GM23338 (cell line): ENCODE measurements around the gene CELF4.

Source experiments
- CREB1 ChIP-seq: fragments of 250-450 bp; sonication (Bioruptor Pico); IDR thresholded peaks from 2 replicates; pipeline ENCODE4 v1.5.0; 2020; ENCODE audit warnings: low read depth, mild to moderate bottlenecking, moderate library complexity
- EZH2 ChIP-seq: fragments of 200-600 bp; sonication (generic); IDR thresholded peaks from one replicate; pipeline ENCODE4 v1.8.0; 2017; ENCODE audit warnings: antibody characterized with exemption, mild to moderate bottlenecking, low read depth; ENCODE audit not compliant: unreplicated experiment
- EZH2phosphoT487 ChIP-seq: fragments of 200-600 bp; sonication (generic); IDR thresholded peaks from one replicate; pipeline ENCODE4 v1.8.1; 2018; ENCODE audit warnings: antibody characterized with exemption; ENCODE audit not compliant: unreplicated experiment
- JUNB ChIP-seq: IDR thresholded peaks from one replicate; pipeline ENCODE4 v1.6.1; 2016; ENCODE audit warnings: antibody characterized with exemption; ENCODE audit not compliant: unreplicated experiment
- POLR2AphosphoS5 ChIP-seq: IDR thresholded peaks from 2 replicates; pipeline ENCODE4 v1.6.1; 2016; ENCODE audit warnings: antibody characterized with exemption, low read depth
- ZNF114 ChIP-seq: fragments of 250-450 bp; sonication (Bioruptor Pico); IDR thresholded peaks from 2 replicates; pipeline ENCODE4 v1.5.0; 2020; ENCODE audit warnings: mild to moderate bottlenecking, moderate library complexity
- TF ChIP-seq, protein P1 (sequence below), 2 experiments: fragments of 200-600 bp in 1 of 2; sonication (generic) in 1 of 2; conservative IDR thresholded peaks; 2 replicates each; pipeline versions ENCODE4 v1.5.1 to v1.6.1; 2016 to 2017; ENCODE audit warnings: antibody characterized with exemption in 2 of 2, low read depth in 2 of 2, mild to moderate bottlenecking in 2 of 2, moderate library complexity in 1 of 2
- TF ChIP-seq, protein P2 (sequence below): IDR thresholded peaks from one replicate; pipeline ENCODE4 v1.6.1; 2018; ENCODE audit warnings: antibody characterized with exemption; ENCODE audit not compliant: unreplicated experiment
- TF ChIP-seq, protein P3 (sequence below): IDR thresholded peaks from 2 replicates; pipeline ENCODE4 v1.6.1; 2016; ENCODE audit warnings: antibody characterized with exemption

DNA sequence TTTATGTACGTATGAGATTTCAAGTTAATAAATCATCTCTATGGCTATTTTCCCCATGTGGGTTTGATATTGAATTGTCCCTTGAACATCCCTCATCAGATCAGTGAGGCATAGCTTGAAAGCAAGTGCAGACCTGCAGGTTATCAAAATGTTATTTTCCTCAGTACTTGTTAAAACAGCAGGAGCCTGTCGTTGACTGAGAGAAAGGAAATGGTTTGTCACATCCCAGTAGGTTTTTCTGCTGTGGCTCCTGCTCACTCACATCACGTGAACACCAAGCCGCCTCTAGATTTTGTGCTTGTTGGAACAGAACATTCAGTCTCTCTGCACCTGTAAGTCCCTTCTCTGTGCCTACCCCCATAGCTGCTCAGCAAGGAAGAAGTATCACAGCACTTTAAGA lies 340.3 kb downstream of the CELF4 start:
- TF ChIP-seq, protein P1, sequence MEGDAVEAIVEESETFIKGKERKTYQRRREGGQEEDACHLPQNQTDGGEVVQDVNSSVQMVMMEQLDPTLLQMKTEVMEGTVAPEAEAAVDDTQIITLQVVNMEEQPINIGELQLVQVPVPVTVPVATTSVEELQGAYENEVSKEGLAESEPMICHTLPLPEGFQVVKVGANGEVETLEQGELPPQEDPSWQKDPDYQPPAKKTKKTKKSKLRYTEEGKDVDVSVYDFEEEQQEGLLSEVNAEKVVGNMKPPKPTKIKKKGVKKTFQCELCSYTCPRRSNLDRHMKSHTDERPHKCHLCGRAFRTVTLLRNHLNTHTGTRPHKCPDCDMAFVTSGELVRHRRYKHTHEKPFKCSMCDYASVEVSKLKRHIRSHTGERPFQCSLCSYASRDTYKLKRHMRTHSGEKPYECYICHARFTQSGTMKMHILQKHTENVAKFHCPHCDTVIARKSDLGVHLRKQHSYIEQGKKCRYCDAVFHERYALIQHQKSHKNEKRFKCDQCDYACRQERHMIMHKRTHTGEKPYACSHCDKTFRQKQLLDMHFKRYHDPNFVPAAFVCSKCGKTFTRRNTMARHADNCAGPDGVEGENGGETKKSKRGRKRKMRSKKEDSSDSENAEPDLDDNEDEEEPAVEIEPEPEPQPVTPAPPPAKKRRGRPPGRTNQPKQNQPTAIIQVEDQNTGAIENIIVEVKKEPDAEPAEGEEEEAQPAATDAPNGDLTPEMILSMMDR (conservative IDR thresholded peaks at IDR 0.05; ENCODE audit: low read depth in 2 of 2): no peak
- TF ChIP-seq CREB1 (CRISPR knock-in tag): no peak
- no peak for TF ChIP-seq POLR2AphosphoS5
- no peak for TF ChIP-seq EZH2
- TF ChIP-seq, protein P2, sequence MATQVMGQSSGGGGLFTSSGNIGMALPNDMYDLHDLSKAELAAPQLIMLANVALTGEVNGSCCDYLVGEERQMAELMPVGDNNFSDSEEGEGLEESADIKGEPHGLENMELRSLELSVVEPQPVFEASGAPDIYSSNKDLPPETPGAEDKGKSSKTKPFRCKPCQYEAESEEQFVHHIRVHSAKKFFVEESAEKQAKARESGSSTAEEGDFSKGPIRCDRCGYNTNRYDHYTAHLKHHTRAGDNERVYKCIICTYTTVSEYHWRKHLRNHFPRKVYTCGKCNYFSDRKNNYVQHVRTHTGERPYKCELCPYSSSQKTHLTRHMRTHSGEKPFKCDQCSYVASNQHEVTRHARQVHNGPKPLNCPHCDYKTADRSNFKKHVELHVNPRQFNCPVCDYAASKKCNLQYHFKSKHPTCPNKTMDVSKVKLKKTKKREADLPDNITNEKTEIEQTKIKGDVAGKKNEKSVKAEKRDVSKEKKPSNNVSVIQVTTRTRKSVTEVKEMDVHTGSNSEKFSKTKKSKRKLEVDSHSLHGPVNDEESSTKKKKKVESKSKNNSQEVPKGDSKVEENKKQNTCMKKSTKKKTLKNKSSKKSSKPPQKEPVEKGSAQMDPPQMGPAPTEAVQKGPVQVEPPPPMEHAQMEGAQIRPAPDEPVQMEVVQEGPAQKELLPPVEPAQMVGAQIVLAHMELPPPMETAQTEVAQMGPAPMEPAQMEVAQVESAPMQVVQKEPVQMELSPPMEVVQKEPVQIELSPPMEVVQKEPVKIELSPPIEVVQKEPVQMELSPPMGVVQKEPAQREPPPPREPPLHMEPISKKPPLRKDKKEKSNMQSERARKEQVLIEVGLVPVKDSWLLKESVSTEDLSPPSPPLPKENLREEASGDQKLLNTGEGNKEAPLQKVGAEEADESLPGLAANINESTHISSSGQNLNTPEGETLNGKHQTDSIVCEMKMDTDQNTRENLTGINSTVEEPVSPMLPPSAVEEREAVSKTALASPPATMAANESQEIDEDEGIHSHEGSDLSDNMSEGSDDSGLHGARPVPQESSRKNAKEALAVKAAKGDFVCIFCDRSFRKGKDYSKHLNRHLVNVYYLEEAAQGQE: no peak
- no peak for TF ChIP-seq EZH2phosphoT487
- TF ChIP-seq JUNB: no peak
- no peak for TF ChIP-seq ZNF114
- TF ChIP-seq, protein P3, sequence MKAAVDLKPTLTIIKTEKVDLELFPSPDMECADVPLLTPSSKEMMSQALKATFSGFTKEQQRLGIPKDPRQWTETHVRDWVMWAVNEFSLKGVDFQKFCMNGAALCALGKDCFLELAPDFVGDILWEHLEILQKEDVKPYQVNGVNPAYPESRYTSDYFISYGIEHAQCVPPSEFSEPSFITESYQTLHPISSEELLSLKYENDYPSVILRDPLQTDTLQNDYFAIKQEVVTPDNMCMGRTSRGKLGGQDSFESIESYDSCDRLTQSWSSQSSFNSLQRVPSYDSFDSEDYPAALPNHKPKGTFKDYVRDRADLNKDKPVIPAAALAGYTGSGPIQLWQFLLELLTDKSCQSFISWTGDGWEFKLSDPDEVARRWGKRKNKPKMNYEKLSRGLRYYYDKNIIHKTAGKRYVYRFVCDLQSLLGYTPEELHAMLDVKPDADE: no peak
